ENCODE measurements around the gene GJB3. TPM values are rescaled to one million over a fixed set of nuclear protein-coding genes. Genes with fewer than 3 reads are reported as not detected.

Gene GJB3
- total RNA-seq, 1 experiment from 2014 or later, result 89.9 TPM

GRCh38 chr1:34742667-34743270, 38.2 kb upstream of the GJB3 start:
- DNase-seq (peak; percentile 85), ATAC-seq (peak; percentile 98)
- Histone ChIP-seq H3K9ac (ENCODE audit: low read length) (no peak overlapping the region), H3K9me3 (ENCODE audit: low read length) (no peaks in the 10 kb centered on the region), H4K20me1 (ENCODE audit: low read length) (no peaks in the 10 kb centered on the region), H3F3A (ENCODE audit: low read length, unreplicated experiment) (no peaks in the 10 kb centered on the region), H3K9me2 (replicated peaks; ENCODE audit: low read length) (no peaks in the 10 kb centered on the region), H3K4me1 (ENCODE audit: insufficient read depth, low read length) (peaks cover 3% of the 10 kb centered on the region; the same call in 1 of the 2 replicates), H2AFZ (ENCODE audit: low read length) (peak overlapping the region; percentile 51; the same call in 1 of the 2 replicates), H3K36me3 (ENCODE audit: low read depth, low read length) (no peaks in the 10 kb centered on the region), H3K27me3 (ENCODE audit: low read length) (no peaks in the 10 kb centered on the region), H3K79me2 (ENCODE audit: low read length) (no peaks in the 10 kb centered on the region), H3K4me3 (ENCODE audit: low read length) (no peak overlapping the region), H3K4me2 (ENCODE audit: low read length) (0 out of 2 replicates have a peak overlapping the region, but pooled peaks have one; percentile 18), H3K27ac (ENCODE audit: low read length) (no peak overlapping the region)
- ChIA-PET POLR2A (ENCODE audit: unreplicated experiment) (interaction anchor here (0.6 kb wide), 1 partner anchor 117 kb away, joined by 3 read pairs; the partner anchor contains the start of gene SMIM12), CTCF (interaction anchor here (0.5 to 1.1 kb wide), 7 partner anchors 9 to 1429 kb away, joined by 3 to 10 read pairs (median 3); no protein-coding TSS in a partner anchor)
- BruUV-seq (replicated peaks), result no TSS peak
- TF ChIP-seq CTCF (conservative IDR thresholded peaks at IDR 0.05; ENCODE audit: low read depth, low read length) (peak; percentile 93), EZH2 (IDR thresholded peaks at IDR 0.05; ENCODE audit: low read length, unreplicated experiment) (no peak), EZH2phosphoT487 (IDR thresholded peaks at IDR 0.05; ENCODE audit: borderline replicate concordance, low read length) (no peak)
- intact Hi-C loops (cut with micrococcal nuclease), result loop anchor here (1.0 to 5.0 kb wide), 4 partner anchors 194 to 1110 kb away; no protein-coding TSS in a partner anchor

GRCh38 chr1:34743775-34744174, 37.2 kb upstream of the GJB3 start:
- TF ChIP-seq EZH2phosphoT487 (IDR thresholded peaks at IDR 0.05; ENCODE audit: borderline replicate concordance, low read length), result no peak
- no peak for TF ChIP-seq CTCF (conservative IDR thresholded peaks at IDR 0.05; ENCODE audit: low read depth, low read length)
- TF ChIP-seq EZH2 (IDR thresholded peaks at IDR 0.05; ENCODE audit: low read length, unreplicated experiment), result no peak
- BruUV-seq (replicated peaks), result no TSS peak
- intact Hi-C loops (cut with micrococcal nuclease), result loop anchor here (2.0 to 5.0 kb wide), 3 partner anchors 195 to 1111 kb away; no protein-coding TSS in a partner anchor

GRCh38 chr1:34744851-34745250, 36.2 kb upstream of the GJB3 start:
- Histone ChIP-seq H3K27ac (ENCODE audit: low read length) (no peak overlapping the region), H2AFZ (ENCODE audit: low read length) (no peak overlapping the region), H4K20me1 (ENCODE audit: low read length) (no peaks in the 10 kb centered on the region), H3K36me3 (ENCODE audit: low read depth, low read length) (no peaks in the 10 kb centered on the region), H3K9me3 (ENCODE audit: low read length) (no peaks in the 10 kb centered on the region), H3K4me3 (ENCODE audit: low read length) (no peak overlapping the region), H3K4me2 (ENCODE audit: low read length) (no peak overlapping the region), H3K9ac (ENCODE audit: low read length) (no peak overlapping the region), H3K27me3 (ENCODE audit: low read length) (no peaks in the 10 kb centered on the region), H3K4me1 (ENCODE audit: insufficient read depth, low read length) (peaks cover 3% of the 10 kb centered on the region; the same call in 1 of the 2 replicates), H3K79me2 (ENCODE audit: low read length) (no peaks in the 10 kb centered on the region), H3K9me2 (replicated peaks; ENCODE audit: low read length) (no peaks in the 10 kb centered on the region), H3F3A (ENCODE audit: low read length, unreplicated experiment) (no peaks in the 10 kb centered on the region)
- no peak for DNase-seq
- ChIA-PET CTCF (no interaction called here), POLR2A (ENCODE audit: unreplicated experiment) (no interaction called here)
- BruUV-seq (replicated peaks), result no TSS peak
- intact Hi-C loops (cut with micrococcal nuclease), result loop anchor here (5.0 kb wide), 1 partner anchor 633 kb away; no protein-coding TSS in a partner anchor
- TF ChIP-seq CTCF (conservative IDR thresholded peaks at IDR 0.05; ENCODE audit: low read depth, low read length) (no peak), EZH2phosphoT487 (IDR thresholded peaks at IDR 0.05; ENCODE audit: borderline replicate concordance, low read length) (no peak), EZH2 (IDR thresholded peaks at IDR 0.05; ENCODE audit: low read length, unreplicated experiment) (no peak)
- ATAC-seq, result no peak

More at GRCh38 chr1:34743775-34744174, 37.2 kb upstream of the GJB3 start:
- Histone ChIP-seq H3K9me2 (replicated peaks; ENCODE audit: low read length) (no peaks in the 10 kb centered on the region), H3K4me1 (ENCODE audit: insufficient read depth, low read length) (peaks cover 3% of the 10 kb centered on the region; the same call in 1 of the 2 replicates), H3K27me3 (ENCODE audit: low read length) (no peaks in the 10 kb centered on the region), H3F3A (ENCODE audit: low read length, unreplicated experiment) (no peaks in the 10 kb centered on the region), H2AFZ (ENCODE audit: low read length) (no peak overlapping the region), H3K4me3 (ENCODE audit: low read length) (no peak overlapping the region), H3K9me3 (ENCODE audit: low read length) (no peaks in the 10 kb centered on the region), H3K36me3 (ENCODE audit: low read depth, low read length) (no peaks in the 10 kb centered on the region), H3K9ac (ENCODE audit: low read length) (no peak overlapping the region), H3K79me2 (ENCODE audit: low read length) (no peaks in the 10 kb centered on the region), H4K20me1 (ENCODE audit: low read length) (no peaks in the 10 kb centered on the region), H3K4me2 (ENCODE audit: low read length) (no peak overlapping the region), H3K27ac (ENCODE audit: low read length) (no peak overlapping the region)
- no peak for DNase-seq
- ChIA-PET CTCF (no interaction called here), POLR2A (ENCODE audit: unreplicated experiment) (no interaction called here)
- no peak for ATAC-seq

Measured in PC-3 (cell line).